Gastroesophageal sphincter (tissue), 4 donors: Measurements from ENCODE around the gene ORC2. TPM values are rescaled to one million over a fixed set of nuclear protein-coding genes. Genes with fewer than 3 reads are reported as not detected.

ENCODE experiments used
- ATAC-seq: fragments of 150-250 bp; one replicate; pipeline ENCODE4 v1.9.1; 2016; ENCODE audit warnings: mild to moderate bottlenecking, moderate library complexity
- H3K27ac ChIP-seq, 4 donors: fragments of 200-600 bp; sonication (generic) in 3 of 4; 1 replicate in 3 of 4; 2 replicates in 1 of 4; pipeline ENCODE4 v1.5.1; 2016 to 2019
- H3K27me3 ChIP-seq: fragments of 200-600 bp; sonication (generic); one replicate; pipeline ENCODE4 v1.5.1; 2019
- H3K36me3 ChIP-seq, 2 donors: fragments of 200-600 bp; sonication (generic); one replicate each; pipeline ENCODE4 v1.5.1; 2019; ENCODE audit warnings: control low read depth in 1 of 2
- H3K4me1 ChIP-seq, 3 donors: fragments of 200-600 bp; sonication (generic); 1 replicate in 2 of 3; 2 replicates in 1 of 3; pipeline ENCODE4 v1.5.1; 2016 to 2019; ENCODE audit warnings: control low read depth in 2 of 3
- H3K4me3 ChIP-seq, 2 donors: fragments of 200-600 bp; sonication (generic); one replicate each; pipeline ENCODE4 v1.5.1; 2019; ENCODE audit warnings: mild to moderate bottlenecking in 1 of 2, moderate library complexity in 1 of 2
- H3K9me3 ChIP-seq, 3 donors: fragments of 200-600 bp; sonication (generic); one replicate each; pipeline ENCODE4 v1.5.1; 2017 to 2019; ENCODE audit warnings: control low read depth in 2 of 3
- EP300 ChIP-seq: sonication (generic); formaldehyde crosslinking; IDR thresholded peaks from one replicate; pipeline ENCODE4 v1.6.1; 2017; ENCODE audit warnings: antibody characterized with exemption, mild to moderate bottlenecking
- POLR2A ChIP-seq, 2 donors: fragments of 450-650 bp; IDR thresholded peaks; one replicate each; pipeline ENCODE4 v1.6.1; 2017; ENCODE audit warnings: antibody characterized with exemption in 2 of 2, mild to moderate bottlenecking in 2 of 2, moderate library complexity in 1 of 2
- POLR2AphosphoS5 ChIP-seq: sonication (generic); formaldehyde crosslinking; IDR thresholded peaks from one replicate; pipeline ENCODE4 v1.6.1; 2017; ENCODE audit warnings: antibody characterized with exemption
- WGBS, 2 donors: methylation state at CpG; one replicate each; pipeline ENCODE4 v1.1.5; 2018; ENCODE audit warnings: low coverage in 1 of 2; 5-methylcytosine and 5-hydroxymethylcytosine counted together
- total RNA-seq, 4 donors: library from RNA; depleted of rRNA; stranded (reverse); fragments of >200 nt; gene quantifications; one replicate each; pipeline ENCODE4 v1.1.0, GENCODE V29; 2016
- TF ChIP-seq, protein P1 (sequence below), 4 experiments: fragments of 200-600 bp in 2 of 4; fragments of 450-650 bp in 2 of 4; sonication (generic) in 1 of 4; IDR thresholded peaks; one replicate each; pipeline ENCODE4 v1.5.1; 2017 to 2019; ENCODE audit warnings: antibody characterized with exemption in 4 of 4, mild to moderate bottlenecking in 2 of 4, moderate library complexity in 2 of 4

The ORC2 gene
- total RNA-seq, 4 donors from 2014 or later = 8.6 to 25.4 (median 11.4) TPM

DNA sequence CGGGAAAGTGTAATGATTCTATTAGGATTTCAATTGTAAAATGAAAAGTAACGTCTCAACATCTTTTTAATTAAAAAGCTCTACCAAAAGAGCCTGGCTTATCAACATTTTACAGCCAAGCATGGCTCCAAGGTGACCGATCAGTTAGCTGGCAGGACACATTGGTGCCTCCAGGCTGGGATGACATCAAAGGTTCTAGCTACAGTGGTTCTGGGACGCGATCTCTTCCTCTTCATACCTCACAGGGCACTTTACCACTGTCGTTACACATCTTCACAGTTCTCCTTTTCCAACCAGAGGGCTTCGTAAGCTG lies 693 bp downstream of the ORC2 start:
- peaks cover 0 to 7% of the 10 kb centered on the region in 2 donors for H3K36me3 ChIP-seq
- H3K4me1 ChIP-seq = peaks cover 0 to 63% (median 5%) of the 10 kb centered on the region in 3 donors
- no peak for TF ChIP-seq POLR2AphosphoS5
- TF ChIP-seq, protein P1, sequence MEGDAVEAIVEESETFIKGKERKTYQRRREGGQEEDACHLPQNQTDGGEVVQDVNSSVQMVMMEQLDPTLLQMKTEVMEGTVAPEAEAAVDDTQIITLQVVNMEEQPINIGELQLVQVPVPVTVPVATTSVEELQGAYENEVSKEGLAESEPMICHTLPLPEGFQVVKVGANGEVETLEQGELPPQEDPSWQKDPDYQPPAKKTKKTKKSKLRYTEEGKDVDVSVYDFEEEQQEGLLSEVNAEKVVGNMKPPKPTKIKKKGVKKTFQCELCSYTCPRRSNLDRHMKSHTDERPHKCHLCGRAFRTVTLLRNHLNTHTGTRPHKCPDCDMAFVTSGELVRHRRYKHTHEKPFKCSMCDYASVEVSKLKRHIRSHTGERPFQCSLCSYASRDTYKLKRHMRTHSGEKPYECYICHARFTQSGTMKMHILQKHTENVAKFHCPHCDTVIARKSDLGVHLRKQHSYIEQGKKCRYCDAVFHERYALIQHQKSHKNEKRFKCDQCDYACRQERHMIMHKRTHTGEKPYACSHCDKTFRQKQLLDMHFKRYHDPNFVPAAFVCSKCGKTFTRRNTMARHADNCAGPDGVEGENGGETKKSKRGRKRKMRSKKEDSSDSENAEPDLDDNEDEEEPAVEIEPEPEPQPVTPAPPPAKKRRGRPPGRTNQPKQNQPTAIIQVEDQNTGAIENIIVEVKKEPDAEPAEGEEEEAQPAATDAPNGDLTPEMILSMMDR (IDR thresholded peaks at IDR 0.05) = no peak
- no peak for TF ChIP-seq POLR2A (IDR thresholded peaks at IDR 0.05)
- TF ChIP-seq EP300 = no peak
- peak overlapping the region; percentile 64 to 87 for H3K4me3 ChIP-seq
- no peaks in the 10 kb centered on the region for H3K27me3 ChIP-seq
- WGBS, 2 donors = 0 to 5% methylated on average over 4 to 7 of the region's 7 CpGs
- peak overlapping the region; percentile 66 to 95 (median 91) for H3K27ac ChIP-seq
- no peak for ATAC-seq
- H3K9me3 ChIP-seq = no peaks in the 10 kb centered on the region

DNA sequence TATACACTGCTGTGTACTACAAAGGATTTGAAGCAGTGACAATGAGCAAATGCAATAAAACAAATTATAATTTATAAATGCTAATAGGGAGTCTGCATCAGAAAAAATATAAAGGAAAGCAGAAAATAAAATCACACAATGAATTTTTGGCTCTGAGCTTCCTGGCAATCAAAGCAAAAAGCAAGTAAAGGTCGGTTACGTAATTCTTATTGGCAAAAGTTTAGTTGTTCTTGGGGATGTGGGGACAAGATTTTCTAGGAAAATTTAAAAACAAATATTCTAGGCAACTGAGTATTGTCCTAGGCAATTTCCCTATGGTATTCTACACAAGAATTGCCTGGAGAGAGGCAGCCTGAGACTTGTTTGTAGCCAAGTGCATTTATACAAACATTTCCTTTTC lies 1.8 kb downstream of the ORC2 start:
- H3K36me3 ChIP-seq = peaks cover 5 to 15% of the 10 kb centered on the region in 2 donors
- peaks cover 0 to 63% (median 5%) of the 10 kb centered on the region in 3 donors for H3K4me1 ChIP-seq
- H3K27me3 ChIP-seq = no peaks in the 10 kb centered on the region
- H3K9me3 ChIP-seq = no peaks in the 10 kb centered on the region
- no peak for TF ChIP-seq EP300
- TF ChIP-seq, protein P1 (IDR thresholded peaks at IDR 0.05) = no peak
- TF ChIP-seq POLR2AphosphoS5 = no peak
- no peak for TF ChIP-seq POLR2A (IDR thresholded peaks at IDR 0.05)
- WGBS, 2 donors = 17 to 20% methylated on average over 2 of the region's 2 CpGs
- H3K4me3 ChIP-seq = no peak overlapping the region
- H3K27ac ChIP-seq = peak overlapping the region in 1 of 4 donors; percentile 92
- ATAC-seq = no peak

DNA sequence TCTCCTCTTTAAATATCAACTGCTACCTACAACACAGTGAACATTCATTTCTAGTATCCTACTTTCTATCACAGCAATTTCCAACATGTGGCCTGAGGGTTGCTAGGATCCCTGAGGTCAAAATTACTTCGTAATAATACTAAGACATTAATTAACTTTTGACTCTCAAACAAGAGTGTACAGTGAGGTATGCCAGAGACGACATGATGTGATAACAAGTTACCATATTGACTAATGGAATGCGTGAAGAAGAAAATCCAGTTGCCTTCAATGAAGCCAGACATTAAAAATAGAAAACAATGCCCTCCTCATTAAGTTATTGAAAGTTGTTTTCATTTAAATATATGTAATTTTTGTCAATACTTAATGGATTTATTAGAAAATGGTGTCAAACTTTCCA lies 13.1 kb downstream of the ORC2 start:
- H3K27me3 ChIP-seq = no peaks in the 10 kb centered on the region
- peaks cover 0 to 98% of the 10 kb centered on the region in 2 donors for H3K36me3 ChIP-seq
- TF ChIP-seq EP300 (no peak), POLR2A (IDR thresholded peaks at IDR 0.05) (no peak), POLR2AphosphoS5 (no peak)
- TF ChIP-seq, protein P1 (IDR thresholded peaks at IDR 0.05) = no peak
- no peaks in the 10 kb centered on the region for H3K4me1 ChIP-seq
- H3K27ac ChIP-seq = no peak overlapping the region
- ATAC-seq = no peak
- 71 to 83% methylated on average over 2 to 3 of the region's 3 CpGs for WGBS, 2 donors
- no peaks in the 10 kb centered on the region for H3K9me3 ChIP-seq
- H3K4me3 ChIP-seq = no peak overlapping the region

DNA sequence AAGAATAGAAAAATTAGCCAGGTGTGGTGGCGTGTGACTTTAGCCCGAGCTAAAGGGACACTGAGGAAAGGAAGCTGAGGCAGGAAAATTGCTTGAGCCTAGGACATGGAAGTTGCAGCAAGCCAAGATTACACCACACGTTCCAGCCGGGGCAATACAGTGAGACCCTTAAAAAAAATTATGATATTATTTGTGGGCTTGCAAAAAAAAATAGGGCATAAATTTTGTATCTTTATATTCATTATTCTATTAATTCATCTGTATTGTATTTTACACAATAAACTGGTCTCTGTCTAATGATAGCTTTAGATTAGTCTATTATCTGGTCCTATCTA lies 18.1 kb downstream of the ORC2 start:
- peaks cover 0 to 96% of the 10 kb centered on the region in 2 donors for H3K36me3 ChIP-seq
- 97 to 98% methylated on average over 4 of the region's 4 CpGs for WGBS, 2 donors
- no peaks in the 10 kb centered on the region for H3K9me3 ChIP-seq
- H3K27ac ChIP-seq = no peak overlapping the region
- no peak for ATAC-seq
- no peaks in the 10 kb centered on the region for H3K4me1 ChIP-seq
- no peaks in the 10 kb centered on the region for H3K27me3 ChIP-seq
- no peak overlapping the region for H3K4me3 ChIP-seq
- TF ChIP-seq POLR2A (IDR thresholded peaks at IDR 0.05) = no peak
- TF ChIP-seq, protein P1 (IDR thresholded peaks at IDR 0.05) = no peak
- TF ChIP-seq POLR2AphosphoS5 = no peak
- no peak for TF ChIP-seq EP300

DNA sequence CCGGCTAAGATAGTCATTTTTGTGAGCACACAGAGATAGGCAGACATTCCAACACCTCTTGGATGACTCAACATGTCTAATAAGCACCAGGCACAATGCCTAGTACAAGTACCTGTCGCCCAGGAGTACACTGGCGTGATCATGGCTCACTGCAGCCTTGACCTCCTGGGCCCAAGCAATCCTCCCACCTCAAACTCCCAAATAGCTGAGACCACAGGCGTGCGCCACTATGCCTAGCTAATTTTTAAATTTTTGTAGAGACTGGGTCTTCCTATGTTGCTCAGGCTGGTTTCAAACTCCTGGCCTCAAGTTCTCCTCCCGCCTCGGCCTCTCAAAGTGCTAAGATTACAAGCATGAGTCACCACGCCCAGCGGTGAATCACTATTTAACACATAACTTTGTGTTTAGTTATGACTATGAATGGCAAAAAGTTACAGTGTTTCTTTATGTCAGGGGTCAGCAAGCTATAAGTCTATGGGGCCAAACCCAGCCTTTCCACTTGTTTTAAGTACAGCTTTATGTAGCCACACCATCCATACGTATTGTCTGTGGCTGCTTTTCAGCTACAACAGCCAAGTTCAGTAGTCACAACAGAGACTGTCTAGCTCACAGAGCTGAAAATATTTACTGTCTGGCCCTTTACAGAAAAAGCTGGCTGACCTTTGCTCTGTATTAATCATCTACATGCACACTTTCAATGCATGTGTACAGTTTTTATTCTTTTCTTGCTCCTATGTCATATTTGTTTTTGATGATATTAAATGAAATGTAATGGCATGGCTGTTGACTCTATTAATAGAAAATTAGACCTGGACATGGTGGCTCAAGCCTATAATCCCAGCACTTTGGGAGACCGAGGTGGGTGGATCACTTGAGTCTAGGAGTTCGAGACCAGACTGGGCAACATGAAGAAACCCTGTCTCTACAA lies 18.7 kb downstream of the ORC2 start:
- no peak for ATAC-seq
- H3K36me3 ChIP-seq = peaks cover 0 to 96% of the 10 kb centered on the region in 2 donors
- no peak overlapping the region for H3K27ac ChIP-seq
- 89% methylated on average over 6 to 12 of the region's 12 CpGs for WGBS, 2 donors
- H3K9me3 ChIP-seq = no peaks in the 10 kb centered on the region
- no peaks in the 10 kb centered on the region for H3K27me3 ChIP-seq
- TF ChIP-seq POLR2A (IDR thresholded peaks at IDR 0.05) (no peak), POLR2AphosphoS5 (no peak), EP300 (no peak)
- TF ChIP-seq, protein P1 (IDR thresholded peaks at IDR 0.05) = no peak
- H3K4me1 ChIP-seq = no peaks in the 10 kb centered on the region
- no peak overlapping the region for H3K4me3 ChIP-seq
